GM18526 (cell line): Measurements from ENCODE around the gene TEX2.

Experiments used
- POLR2A ChIP-seq: IDR thresholded peaks from 3 replicates; pipeline ENCODE4 v1.6.1; 2011; ENCODE audit not compliant: insufficient read length; ENCODE audit errors: extremely low read depth

The TEX2 gene

GRCh38 chr17:64278614-64279013, 15.6 kb upstream of the TEX2 start:
- no peak for TF ChIP-seq POLR2A

- TF ChIP-seq POLR2A, result no peak
These were observed 14.9 kb upstream of the TEX2 start for GRCh38 chr17:64277831-64278562.

- TF ChIP-seq POLR2A, result no peak
These were observed 14.0 kb upstream of the TEX2 start for GRCh38 chr17:64276961-64277505.

- TF ChIP-seq POLR2A, result no peak
These were observed 12.0 kb upstream of the TEX2 start for GRCh38 chr17:64275016-64275415.

GRCh38 chr17:64273006-64273405, 9.9 kb upstream of the TEX2 start:
- TF ChIP-seq POLR2A, result no peak

GRCh38 chr17:64270885-64271284, 7.8 kb upstream of the TEX2 start:
- no peak for TF ChIP-seq POLR2A

GRCh38 chr17:64269687-64270649, 6.9 kb upstream of the TEX2 start:
- TF ChIP-seq POLR2A, result no peak

- no peak for TF ChIP-seq POLR2A
These were observed 1.8 kb upstream of the TEX2 start for GRCh38 chr17:64264891-64265290.

GRCh38 chr17:64262198-64262999, 661 bp downstream of the TEX2 start:
- no peak for TF ChIP-seq POLR2A

- TF ChIP-seq POLR2A, result no peak
These were observed 1.5 kb downstream of the TEX2 start for GRCh38 chr17:64261417-64262145.

- TF ChIP-seq POLR2A, result no peak
These were observed 2.2 kb downstream of the TEX2 start for GRCh38 chr17:64260886-64261285.

GRCh38 chr17:64259922-64260321, 3.1 kb downstream of the TEX2 start:
- no peak for TF ChIP-seq POLR2A

GRCh38 chr17:64259426-64259825, 3.6 kb downstream of the TEX2 start:
- TF ChIP-seq POLR2A, result no peak
